NCI-H526 treated with DMSO at 0.1 percent for 48 hours (cell line): ENCODE measurements around the gene SGSM1.
"Not testable (repeated sequence)": the region's sequence is repeated elsewhere in the genome, so short reads cannot be mapped to it uniquely, and the experiment has no call there.

Experiments
- DNase-seq: peaks from one replicate; lab custom pipeline; 2025; lab: John Stamatoyannopoulos, UW

The SGSM1 gene

GRCh38 chr22:24809331-24809730, 3.3 kb downstream of the SGSM1 start:
- no peak for DNase-seq

GRCh38 chr22:24810043-24810749, 4.2 kb downstream of the SGSM1 start:
- DNase-seq, result no peak

- DNase-seq, result no peak
Observed at GRCh38 chr22:24812950-24813775, 7.2 kb downstream of the SGSM1 start.

- DNase-seq, result no peak
Observed at GRCh38 chr22:24813861-24814770, 8.1 kb downstream of the SGSM1 start.

- DNase-seq, result no peak
Observed at GRCh38 chr22:24816806-24817205, 10.8 kb downstream of the SGSM1 start.

GRCh38 chr22:24819487-24819886, 13.5 kb downstream of the SGSM1 start:
- DNase-seq, result no peak

- DNase-seq, result no peak
Observed at GRCh38 chr22:24819911-24820461, 14.0 kb downstream of the SGSM1 start.

- no peak for DNase-seq
Observed at GRCh38 chr22:24822471-24822870, 16.5 kb downstream of the SGSM1 start.

GRCh38 chr22:24823787-24824186, 17.8 kb downstream of the SGSM1 start:
- no peak for DNase-seq

- no peak for DNase-seq
Observed at GRCh38 chr22:24824250-24824649, 18.2 kb downstream of the SGSM1 start.

GRCh38 chr22:24824915-24825314, 18.9 kb downstream of the SGSM1 start:
- no peak for DNase-seq

GRCh38 chr22:24826710-24827285, 20.8 kb downstream of the SGSM1 start:
- DNase-seq, result no peak

- DNase-seq, result peak; percentile 29
Observed at GRCh38 chr22:24827296-24827695, 21.3 kb downstream of the SGSM1 start.

GRCh38 chr22:24830205-24830979, 24.4 kb downstream of the SGSM1 start:
- DNase-seq, result no peak

GRCh38 chr22:24831687-24832086, 25.7 kb downstream of the SGSM1 start:
- no peak for DNase-seq

GRCh38 chr22:24833881-24834495, 28.0 kb downstream of the SGSM1 start:
- no peak for DNase-seq

- DNase-seq, result no peak
Observed at GRCh38 chr22:24834845-24835570, 29.0 kb downstream of the SGSM1 start.

- no peak for DNase-seq
Observed at GRCh38 chr22:24836282-24836681, 30.3 kb downstream of the SGSM1 start.

GRCh38 chr22:24837517-24837916, 31.5 kb downstream of the SGSM1 start:
- not testable (repeated sequence) for DNase-seq

GRCh38 chr22:24841261-24841660, 35.2 kb downstream of the SGSM1 start:
- no peak for DNase-seq
